Kidney (tissue), 14 donors: ENCODE results near the gene CCDC149. TPM values are rescaled to one million over a fixed set of nuclear protein-coding genes. Genes with fewer than 3 reads are reported as not detected.

Source experiments
- DNase-seq, 5 donors: peaks; one replicate each; pipeline ENCODE4 v3.0.0-alpha.2; 2013 to 2020
- FAIRE-seq: peaks from 2 replicates; lab custom pipeline; 2012; peaks lifted over from hg19 to GRCh38; lab: Jason Lieb, UNC
- H3K27ac ChIP-seq, 2 donors: one replicate each; pipeline ENCODE4 v1.7.0; 2013; ENCODE audit warnings: low read depth in 2 of 2, low read length in 2 of 2, inconsistent platforms in 1 of 2
- H3K27me3 ChIP-seq: one replicate; pipeline ENCODE4 v1.7.1; 2013; ENCODE audit warnings: low read length, inconsistent platforms; ENCODE audit not compliant: control insufficient read depth, insufficient read depth
- H3K36me3 ChIP-seq, 3 donors: one replicate each; pipeline versions ENCODE4 v1.7.0 to v1.7.1; 2013; ENCODE audit warnings: low read length in 3 of 3, control low read depth in 1 of 3, inconsistent platforms in 1 of 3; ENCODE audit not compliant: insufficient read depth in 3 of 3, control insufficient read depth in 2 of 3
- H3K4me1 ChIP-seq, 3 donors: one replicate each; pipeline versions ENCODE4 v1.7.0 to v1.7.1; 2013; ENCODE audit warnings: low read length in 3 of 3, inconsistent platforms in 1 of 3, low read depth in 1 of 3; ENCODE audit not compliant: control insufficient read depth in 2 of 3, insufficient read depth in 2 of 3
- H3K4me3 ChIP-seq, 3 donors: one replicate each; pipeline versions ENCODE4 v1.7.0 to v1.8.1; 2013; ENCODE audit warnings: low read length in 3 of 3, control low read depth in 1 of 3, inconsistent platforms in 1 of 3
- H3K9ac ChIP-seq, 3 donors: one replicate each; pipeline versions ENCODE4 v1.7.0 to v1.7.1; 2013; ENCODE audit warnings: low read length in 3 of 3, control low read depth in 1 of 3, inconsistent platforms in 1 of 3
- H3K9me3 ChIP-seq, 3 donors: one replicate each; pipeline versions ENCODE4 v1.7.0 to v1.7.1; 2013; ENCODE audit warnings: low read length in 3 of 3, control low read depth in 1 of 3, inconsistent platforms in 1 of 3; ENCODE audit not compliant: control insufficient read depth in 2 of 3, insufficient read depth in 1 of 3
- intact Hi-C: fragments of 100-400 bp; cut with DNase I; formaldehyde crosslinking; loops from one replicate; pipeline ENCODE4 v1.11.1; 2022
- polyA plus RNA-seq: library from polyadenylated mRNA; stranded (reverse); fragments of 350-450 nt; fragmentation: Illumina TruSeq; extraction: RNeasy Lipid Tissue Mini Kit (QIAGEN cat#74804); gene quantifications from one replicate; pipeline ENCODE4 v1.2.3, GENCODE V29; 2014; ENCODE audit warnings: low read depth, low replicate concordance; ENCODE audit not compliant: insufficient read depth
- total RNA-seq: library from RNA; stranded (reverse); fragmentation: NEBNext Ultra II Directional; extraction: Animal tissue kit (Norgen Biotek cat#: 25700); gene quantifications from one replicate; pipeline ENCODE4 v1.2.1, GENCODE V29; 2021
- TF ChIP-seq, protein P1 (sequence below): IDR thresholded peaks from 3 replicates; pipeline ENCODE4 v1.5.1; 2012; ENCODE audit warnings: mild to moderate bottlenecking, moderate library complexity, borderline replicate concordance; ENCODE audit not compliant: insufficient read depth; ENCODE audit errors: extremely low read depth
- donor health status: control.
- donor health status: control.
- donor health status: control.
- donor health status: control.
- donor health status: control.
- donor health status: DM: yes; HTN: yes; CAD: no.
- donor health status: Normal renal cell carcinoma (clear cell type).

Gene CCDC149
- total and polyA plus RNA-seq, 2 donors from 2014 or later = 6.9 to 21.8 TPM

DNA sequence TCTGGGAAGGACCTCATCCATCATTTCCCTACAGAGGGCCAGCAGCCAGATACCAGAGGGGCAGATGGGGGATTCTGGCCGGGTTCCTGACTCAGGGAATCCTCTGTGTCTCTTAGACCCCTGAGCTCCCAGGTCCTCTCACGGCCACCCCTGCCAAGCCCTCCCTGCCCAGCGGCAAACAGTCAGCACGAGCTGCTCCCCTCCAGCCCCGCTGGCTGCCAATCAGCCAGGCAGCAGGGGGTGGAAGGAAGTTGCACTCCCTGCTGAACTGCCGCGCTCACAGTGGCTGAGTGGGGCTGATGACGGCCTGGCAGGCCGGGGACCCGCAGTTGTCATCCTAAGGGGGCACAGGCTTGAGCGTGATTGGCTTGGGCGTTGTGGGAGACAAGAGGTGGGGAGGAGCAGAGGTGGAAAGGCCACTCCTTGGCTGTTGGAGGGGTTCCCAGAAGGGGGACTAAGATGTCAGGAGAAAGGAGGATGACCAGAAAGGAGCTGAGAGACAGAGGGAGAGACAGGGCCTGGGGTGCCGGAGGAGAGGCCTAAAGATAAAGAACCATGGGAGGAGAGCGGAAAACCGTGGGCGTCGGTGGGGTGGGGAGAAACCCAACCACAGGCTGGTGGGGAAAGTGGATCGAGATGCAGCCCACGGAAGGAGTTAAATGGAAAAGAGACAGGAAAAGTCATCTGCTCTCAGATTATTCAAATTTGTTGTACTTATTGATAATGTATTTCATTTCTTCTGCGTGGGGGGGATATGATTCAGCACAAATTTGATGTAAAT lies 4.4 kb upstream of the CCDC149 start:
- DNase-seq (no peak), FAIRE-seq (no peak)
- TF ChIP-seq, protein P1, sequence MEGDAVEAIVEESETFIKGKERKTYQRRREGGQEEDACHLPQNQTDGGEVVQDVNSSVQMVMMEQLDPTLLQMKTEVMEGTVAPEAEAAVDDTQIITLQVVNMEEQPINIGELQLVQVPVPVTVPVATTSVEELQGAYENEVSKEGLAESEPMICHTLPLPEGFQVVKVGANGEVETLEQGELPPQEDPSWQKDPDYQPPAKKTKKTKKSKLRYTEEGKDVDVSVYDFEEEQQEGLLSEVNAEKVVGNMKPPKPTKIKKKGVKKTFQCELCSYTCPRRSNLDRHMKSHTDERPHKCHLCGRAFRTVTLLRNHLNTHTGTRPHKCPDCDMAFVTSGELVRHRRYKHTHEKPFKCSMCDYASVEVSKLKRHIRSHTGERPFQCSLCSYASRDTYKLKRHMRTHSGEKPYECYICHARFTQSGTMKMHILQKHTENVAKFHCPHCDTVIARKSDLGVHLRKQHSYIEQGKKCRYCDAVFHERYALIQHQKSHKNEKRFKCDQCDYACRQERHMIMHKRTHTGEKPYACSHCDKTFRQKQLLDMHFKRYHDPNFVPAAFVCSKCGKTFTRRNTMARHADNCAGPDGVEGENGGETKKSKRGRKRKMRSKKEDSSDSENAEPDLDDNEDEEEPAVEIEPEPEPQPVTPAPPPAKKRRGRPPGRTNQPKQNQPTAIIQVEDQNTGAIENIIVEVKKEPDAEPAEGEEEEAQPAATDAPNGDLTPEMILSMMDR = no peak
- Histone ChIP-seq H3K4me1 (peaks cover 0 to 2% (median 0%) of the 10 kb centered on the region in 3 donors), H3K36me3 (no peaks in the 10 kb centered on the region), H3K9ac (no peak overlapping the region), H3K27me3 (no peaks in the 10 kb centered on the region), H3K9me3 (peaks cover 0 to 9% (median 0%) of the 10 kb centered on the region in 3 donors), H3K4me3 (no peak overlapping the region), H3K27ac (no peak overlapping the region)
- intact Hi-C loops = no loop called here

DNA sequence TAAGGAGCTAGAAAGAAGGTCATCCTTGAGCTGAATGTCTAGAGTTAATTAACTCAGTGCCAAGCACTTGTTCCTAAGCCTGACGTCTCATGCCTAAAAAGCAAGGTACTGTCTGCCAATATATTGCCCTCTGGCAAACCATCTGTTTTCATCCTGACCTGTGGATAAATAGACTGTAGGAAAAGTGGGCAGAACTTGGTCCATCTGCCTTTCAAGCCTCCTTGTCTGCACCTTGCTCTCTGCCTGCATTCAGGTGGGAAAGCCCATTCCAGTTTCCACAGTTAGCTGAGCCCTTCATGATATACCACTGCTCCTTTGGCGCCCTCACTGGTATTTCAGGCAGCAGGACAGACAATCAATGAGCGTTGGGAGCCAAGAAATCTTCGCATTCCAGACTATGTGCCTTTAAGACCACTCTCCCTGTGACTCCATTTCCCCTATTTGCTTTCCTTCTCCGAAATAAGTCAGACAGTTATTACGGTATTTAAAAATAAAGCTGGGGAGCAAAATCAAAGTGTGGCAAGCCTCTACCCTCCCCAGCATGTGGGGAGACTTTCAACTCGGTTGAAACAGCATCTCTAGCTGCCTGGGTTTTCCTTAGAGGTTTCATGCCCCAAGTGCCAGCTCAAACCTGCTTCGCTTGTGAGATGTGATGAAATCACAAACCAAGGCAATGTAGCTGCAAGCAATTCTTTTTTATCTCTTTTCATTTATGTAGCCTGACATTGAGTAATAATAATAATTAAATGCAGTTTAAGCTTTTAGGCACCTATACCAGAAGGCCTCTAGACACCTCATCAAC lies 2.5 kb upstream of the CCDC149 start:
- no peak for FAIRE-seq
- Histone ChIP-seq H3K27me3 (no peaks in the 10 kb centered on the region), H3K9ac (no peak overlapping the region), H3K27ac (no peak overlapping the region), H3K4me1 (peaks cover 0 to 9% (median 7%) of the 10 kb centered on the region in 3 donors), H3K9me3 (peaks cover 0 to 7% (median 0%) of the 10 kb centered on the region in 3 donors), H3K36me3 (peaks cover 0 to 2% (median under 1%) of the 10 kb centered on the region in 3 donors), H3K4me3 (no peak overlapping the region)
- peak in 2 of 5 donors; percentile 38 for DNase-seq
- TF ChIP-seq, protein P1 = no peak
- intact Hi-C loops = no loop called here

DNA sequence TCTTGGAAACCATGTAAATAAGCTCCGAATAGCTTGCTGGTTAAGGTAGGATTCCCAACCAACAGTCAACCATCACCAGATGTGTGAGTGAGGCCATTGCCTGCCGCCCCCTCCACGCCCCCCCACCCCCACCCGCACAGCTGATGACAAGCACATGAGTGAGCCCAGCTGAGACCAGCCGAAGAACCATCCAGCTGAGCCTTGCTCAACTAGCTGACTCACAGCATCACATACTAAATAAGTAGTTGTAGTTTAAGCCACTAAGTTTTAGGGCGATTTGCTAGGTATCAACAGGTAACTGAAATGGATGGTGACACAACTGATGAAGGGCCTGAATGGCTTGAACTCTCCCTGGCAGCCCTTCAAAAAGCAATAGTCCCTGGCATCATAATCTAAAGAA lies 1.6 kb upstream of the CCDC149 start:
- no peak overlapping the region for H3K9ac ChIP-seq
- H3K36me3 ChIP-seq = peaks cover 3 to 7% (median 3%) of the 10 kb centered on the region in 3 donors
- DNase-seq (no peak), FAIRE-seq (no peak)
- peaks cover 0 to 9% (median 7%) of the 10 kb centered on the region in 3 donors for H3K4me1 ChIP-seq
- no peak overlapping the region for H3K27ac ChIP-seq
- no peak overlapping the region for H3K4me3 ChIP-seq
- no peaks in the 10 kb centered on the region for H3K9me3 ChIP-seq
- intact Hi-C loops = no loop called here
- no peaks in the 10 kb centered on the region for H3K27me3 ChIP-seq
- TF ChIP-seq, protein P1 = no peak
